Measurements from ENCODE around the gene DNAJC27.
A peak's percentile ranks its signal among the peaks of the same experiment; 100 is the strongest.

The DNAJC27 gene

DNA sequence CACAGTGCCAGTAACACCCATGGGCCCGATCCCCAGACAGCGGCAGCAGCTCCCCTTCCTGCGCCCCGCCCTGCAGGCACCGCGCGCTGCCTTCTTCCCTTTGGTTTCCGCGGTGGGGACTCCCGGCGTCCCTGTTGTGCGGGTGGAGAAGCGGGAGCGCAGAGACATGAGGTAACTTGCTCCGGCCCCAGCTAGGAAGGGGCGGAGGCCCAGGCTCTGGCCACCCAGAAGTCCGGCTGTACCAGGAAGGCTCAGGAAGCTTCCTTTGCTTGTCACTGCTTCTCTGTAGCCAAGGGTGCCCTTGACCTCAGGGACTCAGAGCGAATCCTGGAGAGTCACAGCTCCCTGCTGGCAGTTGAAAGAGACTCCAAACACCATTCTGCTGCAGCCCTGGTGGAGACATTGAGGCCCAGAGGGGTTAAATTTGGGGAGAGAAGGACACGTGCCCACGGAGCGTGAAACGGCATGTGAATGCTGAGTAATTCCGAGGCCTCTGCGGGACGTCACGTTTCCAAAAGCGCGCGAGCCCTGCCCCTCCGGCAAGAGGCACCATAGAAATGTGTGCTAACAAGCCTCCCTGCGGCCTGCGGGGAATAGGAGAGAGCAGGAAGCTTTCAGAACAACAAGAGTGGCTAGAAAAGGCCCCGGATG is 45.0 kb downstream of the DNAJC27 start:
- DNase-seq (ENCODE audit: insufficient read length, low spot score), result no peak
- no peak for FAIRE-seq

DNA sequence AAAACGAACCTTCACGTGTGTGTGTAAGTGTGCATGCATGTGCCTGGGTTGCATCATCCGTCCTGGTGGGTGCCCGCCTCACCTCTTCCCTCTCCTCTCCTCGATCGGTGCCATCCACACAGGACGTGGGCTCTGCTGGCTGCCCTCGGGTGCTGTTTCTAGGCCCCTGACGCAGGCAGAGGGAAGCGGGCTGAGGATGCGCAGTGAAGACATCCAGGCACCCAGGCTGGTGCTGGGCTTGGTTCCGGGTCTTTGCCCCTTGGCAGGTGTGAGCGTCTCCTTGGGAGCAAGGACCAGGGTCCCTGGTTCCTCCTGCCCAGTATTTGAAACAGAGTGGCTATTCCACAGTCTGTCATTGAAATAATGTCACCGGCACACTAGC is 45.5 kb downstream of the DNAJC27 start:
- DNase-seq (ENCODE audit: insufficient read length, low spot score), result no peak
- FAIRE-seq, result no peak

DNA sequence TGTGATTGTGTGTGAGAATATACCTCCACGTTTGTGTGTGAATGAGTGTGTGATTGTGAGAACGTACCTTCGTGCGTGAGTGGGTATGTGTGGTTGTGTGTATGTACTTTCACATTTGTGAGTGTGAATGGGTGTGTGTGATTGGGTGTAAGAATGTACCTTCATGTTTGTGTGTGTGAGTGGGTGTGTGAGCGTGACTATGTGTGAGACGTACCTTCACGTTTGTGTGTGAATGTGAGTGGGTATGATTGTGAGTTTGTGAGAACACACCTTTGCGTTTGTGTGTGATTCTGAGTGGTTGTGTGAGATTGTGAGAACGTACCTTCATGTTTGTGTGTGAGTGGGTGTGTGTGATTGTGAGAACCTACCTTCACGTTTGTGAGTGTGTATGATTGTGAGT is 45.9 kb downstream of the DNAJC27 start:
- DNase-seq (ENCODE audit: insufficient read length, low spot score) (no peak), FAIRE-seq (peak; percentile 99)

DNA sequence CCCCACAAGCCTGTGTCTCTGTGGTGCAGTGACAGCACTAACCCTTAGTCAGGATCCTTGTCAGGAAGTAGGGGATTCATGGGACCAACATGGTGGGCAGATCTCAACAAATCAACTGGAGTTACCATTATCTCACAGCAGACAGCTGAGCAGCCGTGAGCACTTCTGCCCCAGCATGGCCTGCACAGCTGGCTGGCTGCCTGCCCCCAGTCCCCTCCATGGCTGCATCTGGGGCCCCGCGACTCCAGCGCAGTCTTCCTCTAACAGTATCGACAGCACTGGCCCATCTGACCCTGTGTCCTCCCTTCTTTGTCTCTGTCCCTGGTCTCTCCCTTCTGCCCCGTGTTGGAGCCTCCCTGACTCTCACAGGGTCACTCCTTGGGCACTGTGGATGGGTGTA is 47.0 kb downstream of the DNAJC27 start:
- DNase-seq (ENCODE audit: insufficient read length, low spot score) (no peak), FAIRE-seq (no peak)

DNA sequence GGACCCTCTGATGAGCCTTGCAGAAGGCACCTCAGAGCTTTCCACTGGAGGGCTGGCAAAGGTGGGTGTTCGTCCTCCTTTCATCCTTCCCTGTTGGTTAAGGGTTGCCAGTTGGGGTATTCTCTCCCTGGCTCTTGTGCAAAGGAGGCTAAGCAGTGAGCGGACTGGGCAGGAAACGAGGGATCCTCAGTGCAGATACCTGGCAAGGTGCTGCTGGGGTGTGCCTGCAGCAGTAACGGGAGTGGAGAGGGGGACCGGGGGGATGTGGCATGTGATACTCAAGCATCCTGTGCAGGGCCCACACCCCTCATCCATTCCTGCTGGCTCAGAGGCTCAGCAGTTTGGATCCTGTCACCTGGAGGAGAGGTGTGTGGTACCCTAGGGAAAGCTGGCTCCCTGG is 47.5 kb downstream of the DNAJC27 start:
- FAIRE-seq (no peak), DNase-seq (ENCODE audit: insufficient read length, low spot score) (no peak)

DNA sequence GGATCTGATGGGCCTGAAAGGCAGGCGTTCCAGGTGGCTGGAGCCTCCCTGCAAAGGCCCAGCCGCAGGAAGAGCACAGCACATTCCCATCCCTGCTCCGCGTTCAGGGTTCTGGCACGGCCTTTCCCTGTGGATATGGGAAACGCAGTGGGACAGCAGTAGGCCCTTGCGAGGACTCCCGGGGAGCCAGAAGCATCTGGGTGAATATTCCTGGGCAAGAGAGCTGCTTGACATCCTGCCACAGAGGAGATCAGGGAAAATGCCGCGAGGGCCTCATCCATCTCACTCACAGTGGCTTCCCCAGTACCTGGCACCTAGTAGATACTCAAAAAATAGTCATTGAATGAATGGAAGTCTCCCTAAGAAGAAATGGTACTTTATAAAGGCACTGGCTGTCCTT is 48.6 kb downstream of the DNAJC27 start:
- FAIRE-seq (no peak), DNase-seq (ENCODE audit: insufficient read length, low spot score) (no peak)

DNA sequence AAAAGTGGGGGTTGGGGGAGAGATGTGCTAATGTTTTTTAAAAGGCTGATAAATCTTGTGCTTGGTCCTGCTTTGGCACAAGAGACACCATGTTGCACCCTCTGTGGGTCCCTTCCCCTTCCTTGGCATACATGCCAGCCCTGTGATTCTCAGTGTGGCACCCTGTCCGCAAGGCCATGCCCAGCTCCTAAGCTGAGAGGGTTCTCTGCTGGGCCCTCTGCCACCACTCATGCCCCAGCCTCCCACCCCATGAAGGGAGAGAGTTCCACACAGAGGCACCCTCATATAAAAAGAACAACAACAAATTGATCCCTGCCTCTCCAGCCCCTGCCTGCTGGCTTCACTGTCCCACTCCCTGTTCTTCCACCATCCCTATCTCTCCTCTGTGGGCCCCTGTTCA is 49.2 kb downstream of the DNAJC27 start:
- DNase-seq (ENCODE audit: insufficient read length, low spot score) (no peak), FAIRE-seq (no peak)

DNA sequence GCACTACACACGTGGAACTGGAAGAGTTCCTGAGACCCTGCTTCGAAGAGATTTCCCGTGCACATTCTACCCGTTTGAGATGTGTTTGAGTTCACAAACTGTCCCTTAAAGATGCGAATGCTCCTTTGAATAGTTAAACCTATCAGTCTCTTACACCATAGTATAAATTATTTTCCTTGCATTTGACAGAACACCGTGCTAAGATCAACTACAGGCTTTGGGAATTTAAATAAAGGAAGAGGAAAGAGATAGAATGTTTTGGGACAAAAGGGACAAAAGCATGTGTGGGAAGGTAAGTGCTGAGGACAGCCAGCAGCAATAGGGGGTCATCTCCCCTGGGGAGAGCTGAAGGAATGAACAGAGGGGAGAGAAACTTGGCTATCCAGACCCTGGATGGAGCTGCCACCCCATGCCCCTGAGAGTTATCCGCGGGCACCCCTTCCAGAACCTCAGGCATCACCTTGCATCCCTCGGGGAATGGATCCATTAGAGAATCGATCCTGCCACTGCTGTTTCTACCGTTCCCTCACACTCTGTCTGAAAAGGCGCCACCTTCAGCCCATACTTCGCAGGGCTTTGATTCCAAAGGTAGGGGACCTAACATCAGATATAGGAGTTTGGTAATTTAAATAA is 50.8 kb downstream of the DNAJC27 start:
- DNase-seq (ENCODE audit: insufficient read length, low spot score), result no peak
- FAIRE-seq, result no peak

DNA sequence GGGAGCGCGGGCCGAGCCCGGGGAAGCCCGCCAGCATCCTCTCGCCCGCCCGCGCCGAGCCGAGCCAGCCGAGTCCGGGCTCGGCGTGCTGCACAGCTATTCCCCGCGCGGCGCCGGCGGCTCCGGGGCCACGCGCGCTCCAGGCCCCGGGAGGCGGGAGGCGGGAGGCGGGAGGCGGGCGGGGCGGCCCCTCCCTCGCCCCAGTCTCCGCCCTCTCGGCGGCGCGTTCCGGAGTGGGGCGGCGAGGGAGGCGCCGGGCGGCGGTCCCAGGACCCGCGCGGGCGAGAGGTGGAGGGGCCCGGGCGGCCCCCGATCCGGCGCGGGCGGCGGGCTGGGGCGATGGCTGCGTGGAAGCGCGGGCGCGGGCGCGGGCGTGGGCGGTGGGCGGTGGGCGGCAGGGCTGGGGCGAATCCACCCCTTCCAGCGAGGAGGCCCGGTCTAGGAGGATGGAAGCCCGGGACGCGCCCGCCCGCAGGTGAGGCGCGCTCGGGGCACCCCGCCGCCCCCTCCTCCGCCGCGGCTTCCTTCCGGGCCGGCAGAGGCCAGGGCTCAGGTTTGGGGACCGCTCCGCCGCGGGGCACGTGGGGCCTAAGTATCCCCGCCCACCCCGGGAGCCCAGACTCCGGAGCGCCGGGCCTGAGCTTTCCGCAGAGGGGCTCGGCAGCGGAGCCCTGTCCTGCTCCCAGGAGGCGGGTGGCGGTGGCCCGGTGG is 51.5 kb downstream of the DNAJC27 start, which contains the start of gene ADCY3:
Gene ADCY3 (minus strand): TSS at position 140 of the 711 bp plus-strand sequence. CDS start 1,250 bp downstream, outside the sequence.
- DNase-seq (ENCODE audit: insufficient read length, low spot score), result peak; percentile 59
- peak; percentile 60 for FAIRE-seq

DNA sequence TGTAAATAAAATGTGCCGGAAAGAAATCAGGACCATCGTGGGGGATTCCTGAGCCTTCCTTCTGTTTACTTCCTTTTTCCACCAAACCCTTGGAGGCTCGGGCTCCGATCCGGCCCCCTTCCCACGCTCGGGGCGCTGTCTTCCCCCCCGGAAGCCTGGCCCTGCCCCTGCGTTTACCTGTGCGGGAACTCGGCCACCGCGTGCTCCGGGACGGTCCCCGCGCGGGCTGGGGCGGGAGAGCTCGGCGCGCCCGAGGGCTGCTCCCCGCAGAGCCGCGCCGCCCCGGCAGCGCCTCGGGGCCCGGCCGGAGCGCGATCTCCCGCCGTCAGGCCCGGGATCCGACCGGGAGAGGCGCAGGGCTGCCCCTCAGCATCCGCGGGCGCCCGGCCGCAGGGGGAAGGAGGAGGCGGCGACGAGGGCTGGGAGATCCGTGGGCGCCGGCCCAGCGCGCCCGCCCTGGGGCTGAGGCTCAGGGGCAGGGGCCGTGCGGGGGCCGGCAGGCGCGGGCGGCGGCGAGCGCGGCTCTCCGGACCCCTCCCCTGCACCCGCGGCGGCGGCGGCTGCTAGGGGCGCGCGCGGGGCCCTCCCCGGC is 52.2 kb downstream of the DNAJC27 start:
- no peak for FAIRE-seq
- DNase-seq (ENCODE audit: insufficient read length, low spot score), result no peak

DNA sequence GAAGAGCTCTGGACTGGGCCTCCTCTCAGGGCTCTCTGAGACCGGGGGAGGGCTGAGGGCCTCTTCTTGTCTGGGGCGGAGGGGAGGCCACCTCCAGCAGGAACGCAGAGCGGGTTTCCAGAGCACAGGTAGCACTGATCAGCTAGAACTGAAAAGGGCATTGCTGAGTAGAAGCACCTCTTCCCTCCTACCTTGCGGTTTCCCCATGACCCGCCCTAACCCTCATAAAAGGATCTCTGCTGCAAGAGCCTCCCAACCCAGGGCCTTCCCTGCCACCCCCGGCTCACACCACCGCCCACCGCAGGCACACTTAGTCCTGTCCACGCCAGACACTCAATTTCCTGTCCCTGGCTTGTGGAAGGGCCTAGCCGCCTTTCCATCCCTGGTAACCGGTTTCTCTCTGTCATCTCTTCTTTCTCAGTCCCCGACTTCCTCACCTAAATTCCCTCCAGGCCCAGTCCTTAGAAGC is 52.7 kb downstream of the DNAJC27 start:
- FAIRE-seq, result peak; percentile 57

DNA sequence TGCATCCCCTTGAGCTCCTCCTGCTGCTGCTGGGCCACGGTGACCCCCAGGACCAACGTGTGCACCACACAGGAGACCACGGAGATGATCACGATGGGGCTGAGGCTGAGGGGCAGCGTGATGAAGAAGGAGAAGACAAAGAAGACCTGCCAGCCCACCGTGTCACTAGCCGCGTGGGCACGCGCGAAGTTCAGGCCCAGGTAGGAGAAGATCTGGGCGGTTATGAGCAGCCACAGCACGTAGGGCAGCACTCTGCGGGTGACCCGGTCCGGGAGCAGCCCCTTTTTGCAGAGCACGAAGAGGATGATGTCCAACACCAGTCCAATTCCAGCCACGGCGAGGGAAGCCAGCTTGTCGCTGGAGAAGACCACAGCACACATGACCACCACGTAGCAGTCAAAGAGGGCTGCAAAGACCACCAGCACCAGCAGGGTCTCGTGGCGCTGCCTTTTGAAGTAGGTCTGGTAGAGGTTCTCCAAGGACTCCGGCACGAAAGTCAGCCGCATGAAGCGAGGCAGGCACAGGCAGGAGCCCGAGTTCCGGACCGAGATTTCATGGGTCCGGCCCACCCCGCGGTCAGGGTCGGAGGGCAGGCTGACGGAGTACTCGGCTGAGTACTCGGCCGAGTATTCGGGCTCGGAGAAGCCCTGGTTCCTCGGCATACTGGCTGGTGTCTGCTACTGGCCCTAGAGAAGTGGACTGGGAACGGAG is 53.3 kb downstream of the DNAJC27 start:
- DNase-seq (ENCODE audit: insufficient read length, low spot score), result no peak
- FAIRE-seq, result peak; percentile 51

More for the DNA sequence above, 52.7 kb downstream of the DNAJC27 start:
- peak; percentile 32 for DNase-seq (ENCODE audit: insufficient read length, low spot score)

DNA sequence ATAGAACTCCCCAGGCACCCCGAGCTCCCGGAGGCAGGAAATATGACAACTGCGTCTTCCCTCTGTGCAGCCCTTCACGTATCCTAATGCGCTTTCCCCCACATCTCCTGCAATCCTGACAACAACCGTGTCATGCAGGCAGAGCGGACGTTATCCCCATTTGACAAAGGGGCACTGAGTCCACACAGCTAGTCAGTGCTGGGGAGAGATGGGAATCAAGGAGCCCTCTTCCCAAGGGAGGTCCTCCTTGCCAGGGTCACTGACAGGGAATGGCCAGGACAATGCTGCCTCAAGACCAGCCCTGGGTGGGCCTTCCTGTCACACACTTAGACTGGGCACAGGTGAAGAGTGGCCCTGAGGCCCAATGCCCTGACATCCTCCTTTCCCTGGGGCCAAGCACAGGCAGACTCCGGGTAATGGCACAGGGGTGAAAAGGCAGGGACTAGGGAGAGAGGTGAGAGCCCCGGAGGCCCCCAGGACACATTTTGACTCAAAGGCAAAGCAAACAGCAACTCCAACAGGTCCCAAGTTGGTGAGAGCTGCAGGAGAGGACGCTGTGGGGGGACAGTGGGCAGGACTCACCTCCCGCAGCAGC is 53.9 kb downstream of the DNAJC27 start:
- FAIRE-seq, result peak; percentile 28
- no peak for DNase-seq (ENCODE audit: insufficient read length, low spot score)

DNA sequence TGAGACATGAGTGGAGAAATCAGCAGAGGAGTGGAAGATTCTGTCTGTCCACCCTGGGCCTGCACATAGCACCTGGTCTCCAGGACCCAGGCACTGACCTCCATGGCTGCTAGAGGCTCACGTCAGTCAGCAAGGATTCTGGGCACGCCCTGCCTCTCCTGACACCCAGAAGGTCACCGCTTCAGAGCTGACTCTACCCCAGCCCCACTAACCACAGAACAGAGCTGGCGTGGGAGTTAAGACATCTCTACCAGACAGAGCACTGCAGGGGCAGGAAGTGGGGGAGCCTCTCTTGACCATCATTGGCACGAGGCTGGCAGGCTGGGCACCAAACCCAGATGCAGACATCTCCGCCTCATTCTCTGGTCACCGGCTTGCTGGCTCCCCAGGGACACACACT is 54.7 kb downstream of the DNAJC27 start:
- FAIRE-seq (peak; percentile 77), DNase-seq (ENCODE audit: insufficient read length, low spot score) (no peak)

DNA sequence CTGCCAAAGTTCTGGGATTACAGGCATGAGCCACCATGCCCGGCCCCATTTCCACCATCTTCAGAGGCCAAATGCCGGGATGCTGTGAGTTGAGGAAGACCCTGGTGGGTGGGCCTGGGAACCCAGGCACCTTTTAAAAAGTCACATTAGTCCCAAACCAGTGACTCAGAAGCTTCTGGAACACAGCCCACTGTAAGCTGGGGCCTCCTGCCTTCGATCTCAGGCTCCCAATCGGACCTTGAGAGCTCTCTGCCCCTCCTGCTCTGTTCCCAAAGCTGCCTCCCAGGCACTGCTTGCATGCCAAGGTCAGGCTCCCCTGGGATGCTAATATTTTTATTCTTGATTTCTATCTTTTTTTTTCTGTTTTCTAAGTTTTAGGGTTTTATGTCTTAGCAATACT is 56.0 kb downstream of the DNAJC27 start:
- FAIRE-seq (no peak), DNase-seq (ENCODE audit: insufficient read length, low spot score) (no peak)

DNA sequence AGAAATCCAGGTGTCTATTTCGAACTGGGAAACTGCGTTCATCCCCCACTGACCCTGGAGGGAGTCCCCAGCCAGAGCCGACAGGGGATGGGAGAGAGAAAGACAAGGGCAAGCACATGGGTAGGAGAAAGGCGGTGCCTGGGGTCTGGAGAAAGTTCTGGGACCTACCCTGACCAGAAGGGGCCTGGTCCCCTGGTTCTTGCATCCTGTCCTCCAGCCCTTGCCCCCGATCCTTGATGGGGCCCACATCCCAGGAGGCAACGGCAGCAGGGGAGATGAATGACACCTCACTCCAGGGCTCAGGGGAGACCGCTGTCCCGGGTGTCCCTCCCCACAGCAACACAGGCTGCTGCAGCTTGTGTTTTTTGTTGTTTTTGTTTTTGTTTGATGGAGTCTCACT is 56.6 kb downstream of the DNAJC27 start:
- DNase-seq (ENCODE audit: insufficient read length, low spot score) (no peak), FAIRE-seq (no peak)

DNA sequence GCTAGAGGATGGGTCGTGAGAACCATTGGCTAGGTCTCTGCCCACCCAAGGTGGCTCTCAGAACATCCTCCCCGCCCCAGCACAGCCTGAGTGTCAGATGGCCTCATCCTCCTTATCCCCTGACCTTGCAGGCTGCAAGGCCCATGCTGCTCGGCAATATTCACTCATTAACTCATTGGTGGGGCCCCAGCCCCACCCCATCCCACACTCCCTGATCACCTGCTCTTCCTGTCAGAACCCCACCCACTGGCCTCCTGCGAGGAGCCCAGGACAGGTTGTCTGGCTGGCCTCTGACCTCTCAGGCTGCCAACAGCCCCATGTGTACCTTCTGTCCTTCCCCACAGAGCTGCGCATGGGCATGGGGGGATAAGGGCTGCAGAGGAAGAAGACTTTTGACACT is 57.0 kb downstream of the DNAJC27 start:
- DNase-seq (ENCODE audit: insufficient read length, low spot score), result no peak
- peak; percentile 60 for FAIRE-seq

DNA sequence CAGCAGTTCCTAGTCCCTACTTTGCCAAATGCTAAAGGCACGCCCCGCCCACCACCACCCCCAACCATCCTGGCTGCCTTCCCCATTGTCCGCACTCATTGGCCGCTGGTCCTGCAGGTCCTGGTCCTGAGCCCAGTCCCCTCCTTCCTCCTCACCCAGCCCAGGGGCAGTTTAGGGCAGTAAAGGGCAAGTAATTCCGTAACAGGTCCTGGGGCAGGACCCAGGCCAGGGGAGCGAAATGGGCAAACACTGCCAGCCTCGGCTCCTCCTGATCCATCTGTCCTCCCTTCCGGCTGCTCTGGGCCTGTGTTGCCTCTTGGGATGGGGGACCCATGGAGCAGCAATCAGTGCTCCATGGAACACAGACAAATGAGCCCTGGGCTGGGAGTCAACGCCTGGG is 57.8 kb downstream of the DNAJC27 start:
- FAIRE-seq, result no peak
- DNase-seq (ENCODE audit: insufficient read length, low spot score), result no peak

DNA sequence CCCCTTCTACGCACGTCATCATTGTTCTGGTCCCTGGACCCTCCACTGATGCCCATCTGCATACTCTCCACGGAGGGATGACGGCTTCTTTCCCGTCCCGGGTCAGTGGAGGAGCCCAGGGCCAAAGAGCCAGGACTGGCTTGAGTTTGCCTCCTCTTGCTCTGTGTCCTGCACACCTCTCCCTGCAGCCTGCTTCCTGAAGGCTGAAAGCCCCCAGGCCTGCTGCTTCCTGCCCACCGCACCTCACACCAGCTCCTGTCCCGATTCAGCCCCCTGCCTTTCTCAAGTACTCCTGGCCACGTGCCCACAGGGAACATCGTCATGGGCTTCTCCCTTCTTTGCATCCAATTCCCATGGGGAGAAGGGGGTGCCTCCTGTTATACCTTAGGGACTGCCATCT is 58.8 kb downstream of the DNAJC27 start:
- FAIRE-seq, result no peak
- no peak for DNase-seq (ENCODE audit: insufficient read length, low spot score)

DNA sequence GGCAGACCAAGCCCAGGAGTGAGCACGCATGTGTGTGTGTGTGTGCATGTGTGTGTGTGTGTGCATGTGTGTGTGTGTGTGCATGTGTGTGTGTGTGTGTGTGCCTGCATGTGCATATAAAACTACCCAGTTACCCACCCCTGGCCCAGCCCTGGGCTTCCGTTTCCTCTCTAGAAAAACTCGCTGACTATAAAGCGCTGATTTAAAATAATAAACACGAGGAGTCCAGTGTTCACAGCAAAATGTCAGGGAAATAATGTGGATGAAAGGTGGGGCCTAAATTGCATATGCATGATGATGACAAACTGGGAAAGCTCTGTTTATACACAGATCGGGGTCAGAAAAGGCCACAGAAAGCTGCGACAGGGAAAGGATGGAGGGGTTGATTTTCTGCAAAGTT is 59.2 kb downstream of the DNAJC27 start:
- DNase-seq (ENCODE audit: insufficient read length, low spot score) (no peak), FAIRE-seq (no peak)

All from HTR-8/SVneo (cell line).